ENCODE data around the gene PDE4DIP. TPM values are rescaled to one million over a fixed set of nuclear protein-coding genes. Genes with fewer than 3 reads are reported as not detected.
"Not testable (repeated sequence)": the region's sequence is repeated elsewhere in the genome, so short reads cannot be mapped to it uniquely, and the experiment has no call there.

PDE4DIP gene
- total and polyA plus RNA-seq, 5 experiments from 2014 or later = 5.9 to 54.9 (median 14.1) TPM

- POLR2A ChIA-PET, DNase-seq, ATAC-seq, H3K27ac Mint-ChIP-seq, H3K36me3 Mint-ChIP-seq, H3K27me3 Mint-ChIP-seq, H3K4me3 Mint-ChIP-seq, H3K9me3 Mint-ChIP-seq, H3K4me1 Mint-ChIP-seq: not testable (repeated sequence)
Observed at GRCh38 chr1:148886293-148886692, 42.1 kb downstream of the PDE4DIP start.

GRCh38 chr1:148888597-148888996, 44.4 kb downstream of the PDE4DIP start:
- DNase-seq, H3K9me3 Mint-ChIP-seq, H3K4me3 Mint-ChIP-seq, POLR2A ChIA-PET, ATAC-seq, H3K27me3 Mint-ChIP-seq, H3K27ac Mint-ChIP-seq, H3K4me1 Mint-ChIP-seq, H3K36me3 Mint-ChIP-seq: not testable (repeated sequence)

GRCh38 chr1:148889267-148890074, 45.2 kb downstream of the PDE4DIP start:
- ATAC-seq, H3K27me3 Mint-ChIP-seq, DNase-seq, H3K9me3 Mint-ChIP-seq, H3K4me1 Mint-ChIP-seq, H3K27ac Mint-ChIP-seq, POLR2A ChIA-PET, H3K4me3 Mint-ChIP-seq, H3K36me3 Mint-ChIP-seq: not testable (repeated sequence)

- H3K27me3 Mint-ChIP-seq, H3K27ac Mint-ChIP-seq, H3K4me1 Mint-ChIP-seq, POLR2A ChIA-PET, H3K4me3 Mint-ChIP-seq, ATAC-seq, DNase-seq, H3K36me3 Mint-ChIP-seq, H3K9me3 Mint-ChIP-seq: not testable (repeated sequence)
Observed at GRCh38 chr1:148890075-148890568, 45.9 kb downstream of the PDE4DIP start.

- H3K4me1 Mint-ChIP-seq, DNase-seq, H3K9me3 Mint-ChIP-seq, H3K27ac Mint-ChIP-seq, H3K36me3 Mint-ChIP-seq, H3K4me3 Mint-ChIP-seq, POLR2A ChIA-PET, H3K27me3 Mint-ChIP-seq: not testable (repeated sequence)
- ATAC-seq = peak in 1 of 2 donors; percentile 42
Observed at GRCh38 chr1:148894360-148895352, 50.4 kb downstream of the PDE4DIP start.

GRCh38 chr1:148900026-148900425, 55.8 kb downstream of the PDE4DIP start:
- DNase-seq, H3K4me3 Mint-ChIP-seq, H3K4me1 Mint-ChIP-seq, POLR2A ChIA-PET, H3K27me3 Mint-ChIP-seq, H3K36me3 Mint-ChIP-seq, H3K27ac Mint-ChIP-seq, H3K9me3 Mint-ChIP-seq: not testable (repeated sequence)
- ATAC-seq = peak; percentile 83 to 87

- H3K27me3 Mint-ChIP-seq, POLR2A ChIA-PET, H3K4me1 Mint-ChIP-seq, H3K27ac Mint-ChIP-seq, H3K9me3 Mint-ChIP-seq, H3K36me3 Mint-ChIP-seq, ATAC-seq, DNase-seq, H3K4me3 Mint-ChIP-seq: not testable (repeated sequence)
Observed at GRCh38 chr1:148900691-148901090, 56.5 kb downstream of the PDE4DIP start.

GRCh38 chr1:148901150-148901952, 57.1 kb downstream of the PDE4DIP start:
- H3K4me3 Mint-ChIP-seq, H3K9me3 Mint-ChIP-seq, DNase-seq, H3K36me3 Mint-ChIP-seq, POLR2A ChIA-PET, H3K27me3 Mint-ChIP-seq, H3K4me1 Mint-ChIP-seq: not testable (repeated sequence)
- ATAC-seq = peak; percentile 71 to 73
- H3K27ac Mint-ChIP-seq = peak overlapping the region in 1 of 10 donors; percentile 56

- H3K9me3 Mint-ChIP-seq, H3K4me3 Mint-ChIP-seq, H3K4me1 Mint-ChIP-seq, H3K36me3 Mint-ChIP-seq, H3K27me3 Mint-ChIP-seq, DNase-seq, POLR2A ChIA-PET: not testable (repeated sequence)
- ATAC-seq = peak in 1 of 2 donors; percentile 12
- H3K27ac Mint-ChIP-seq = peak overlapping the region in 1 of 10 donors; percentile 56
Observed at GRCh38 chr1:148901953-148902341, 57.7 kb downstream of the PDE4DIP start.

GRCh38 chr1:148909219-148909826, 65.1 kb downstream of the PDE4DIP start:
- H3K27me3 Mint-ChIP-seq, H3K36me3 Mint-ChIP-seq, H3K4me1 Mint-ChIP-seq, DNase-seq, H3K9me3 Mint-ChIP-seq, H3K4me3 Mint-ChIP-seq, H3K27ac Mint-ChIP-seq, POLR2A ChIA-PET, ATAC-seq: not testable (repeated sequence)

- DNase-seq, H3K36me3 Mint-ChIP-seq, H3K27ac Mint-ChIP-seq, H3K4me3 Mint-ChIP-seq, H3K27me3 Mint-ChIP-seq, H3K9me3 Mint-ChIP-seq, H3K4me1 Mint-ChIP-seq, POLR2A ChIA-PET: not testable (repeated sequence)
- ATAC-seq = peak; percentile 35 to 42
Observed at GRCh38 chr1:148911303-148911928, 67.2 kb downstream of the PDE4DIP start.

GRCh38 chr1:148916222-148916621, 72.0 kb downstream of the PDE4DIP start:
- H3K4me3 Mint-ChIP-seq, H3K27ac Mint-ChIP-seq, H3K4me1 Mint-ChIP-seq, ATAC-seq, H3K27me3 Mint-ChIP-seq, H3K9me3 Mint-ChIP-seq, H3K36me3 Mint-ChIP-seq, POLR2A ChIA-PET, DNase-seq: not testable (repeated sequence)

Data from naive thymus-derived CD8-positive, alpha-beta T cell (primary cell).